ENCODE measurements around the gene MLYCD. TPM values are rescaled to one million over a fixed set of nuclear protein-coding genes. Genes with fewer than 3 reads are reported as not detected.

Gene MLYCD
- total RNA-seq, 4 donors from 2014 or later, result 10.8 to 20.2 (median 13.7) TPM

GRCh38 chr16:83966153-83966696, 67.3 kb downstream of the MLYCD start:
- Histone ChIP-seq H3K27me3 (peaks cover 16% of the 10 kb centered on the region), H3K9me3 (no peaks in the 10 kb centered on the region), H3K4me3 (no peak overlapping the region), H3K4me1 (no peaks in the 10 kb centered on the region), H3K36me3 (no peaks in the 10 kb centered on the region), H3K27ac (no peak overlapping the region)
- no peak for DNase-seq
- TF ChIP-seq CTCF (IDR thresholded peaks at IDR 0.05), result no peak
- no peak for TF ChIP-seq POLR2AphosphoS5 (IDR thresholded peaks at IDR 0.05)
- no peak for TF ChIP-seq EP300 (IDR thresholded peaks at IDR 0.05; ENCODE audit: low read depth)
- no peak for TF ChIP-seq POLR2A (IDR thresholded peaks at IDR 0.05)
- intact Hi-C loops (cut with DNase I; ENCODE audit: low total_unique reads), result no loop called here
- in situ Hi-C loops (cut with MboI; ENCODE audit: low pct_ligation_motif_present in 1 of 4, low pct_unique_long_range_greater_than_20kb in 1 of 4, low sequenced_read_pairs in 3 of 4), result loop anchor here in 3 of 4 donors (25.0 kb wide), 3 partner anchors 96 to 521 kb away; partner anchors contain the start of genes ADAD2 (in 1 of the 3) and TAF1C (in 1 of the 3)
- whole genome bisulfite sequencing, 2 donors (ENCODE audit: low coverage in 1 of 2), result 93% methylated on average over 13 of the region's 13 CpGs; no CpG with 5 or more reads in 1 of the 2 donors

GRCh38 chr16:83967091-83967490, 68.2 kb downstream of the MLYCD start:
- no peak for DNase-seq
- H3K4me3 ChIP-seq, result no peak overlapping the region
- no peaks in the 10 kb centered on the region for H3K36me3 ChIP-seq
- 57% methylated on average over 2 of the region's 2 CpGs; no CpG with 5 or more reads in 1 of the 2 donors for WGBS, 2 donors (ENCODE audit: low coverage in 1 of 2)
- no peaks in the 10 kb centered on the region for H3K9me3 ChIP-seq
- in situ Hi-C loops (cut with MboI; ENCODE audit: low pct_ligation_motif_present in 1 of 4, low pct_unique_long_range_greater_than_20kb in 1 of 4, low sequenced_read_pairs in 3 of 4) (loop anchor here in 3 of 4 donors (25.0 kb wide), 3 partner anchors 95 to 520 kb away; partner anchors contain the start of genes ADAD2 (in 1 of the 3) and TAF1C (in 1 of the 3)), intact Hi-C loops (cut with DNase I; ENCODE audit: low total_unique reads) (no loop called here)
- no peak for TF ChIP-seq EP300 (IDR thresholded peaks at IDR 0.05; ENCODE audit: low read depth)
- TF ChIP-seq POLR2AphosphoS5 (IDR thresholded peaks at IDR 0.05), result no peak
- TF ChIP-seq CTCF (IDR thresholded peaks at IDR 0.05), result no peak
- no peak for TF ChIP-seq POLR2A (IDR thresholded peaks at IDR 0.05)
- peaks cover 16% of the 10 kb centered on the region for H3K27me3 ChIP-seq
- no peaks in the 10 kb centered on the region for H3K4me1 ChIP-seq
- H3K27ac ChIP-seq, result no peak overlapping the region

- Histone ChIP-seq H3K27me3 (peaks cover 16% of the 10 kb centered on the region), H3K27ac (no peak within 1 kb of the TSS), H3K36me3 (no peaks in the 10 kb centered on the region), H3K9me3 (no peaks in the 10 kb centered on the region), H3K4me3 (peak within 1 kb of the TSS in 2 of 4 donors; percentile 29 to 47), H3K4me1 (no peaks in the 10 kb centered on the region)
- TF ChIP-seq EP300 (IDR thresholded peaks at IDR 0.05; ENCODE audit: low read depth), result no peak
- TF ChIP-seq CTCF (IDR thresholded peaks at IDR 0.05), result peak in 4 of 5 experiments; percentile 32 to 66 (median 49)
- in situ Hi-C loops (cut with MboI; ENCODE audit: low pct_ligation_motif_present in 1 of 4, low pct_unique_long_range_greater_than_20kb in 1 of 4, low sequenced_read_pairs in 3 of 4) (loop anchor here in 3 of 4 donors (25.0 kb wide), 3 partner anchors 94 to 519 kb away; partner anchors contain the start of genes ADAD2 (in 1 of the 3) and TAF1C (in 1 of the 3)), intact Hi-C loops (cut with DNase I; ENCODE audit: low total_unique reads) (no loop called here)
- DNase-seq, result no peak
- WGBS, 2 donors (ENCODE audit: low coverage in 1 of 2), result 14 to 62% methylated on average over 6 to 23 of the region's 35 CpGs
Observed at GRCh38 chr16:83967838-83968305, 69.0 kb downstream of the MLYCD start, which contains the start of gene NECAB2. Gene NECAB2, plus strand, starts transcription at chr16:83968244. Its CDS starts 405 bp downstream, at chr16:83968649.

GRCh38 chr16:83968306-83968851, 69.5 kb downstream of the MLYCD start:
- in situ Hi-C loops (cut with MboI; ENCODE audit: low pct_ligation_motif_present in 1 of 4, low pct_unique_long_range_greater_than_20kb in 1 of 4, low sequenced_read_pairs in 3 of 4) (loop anchor here in 3 of 4 donors (25.0 kb wide), 3 partner anchors 94 to 519 kb away; partner anchors contain the start of genes ADAD2 (in 1 of the 3) and TAF1C (in 1 of the 3)), intact Hi-C loops (cut with DNase I; ENCODE audit: low total_unique reads) (no loop called here)
- no peaks in the 10 kb centered on the region for H3K4me1 ChIP-seq
- 0% methylated on average over 1 of the region's 87 CpGs; no CpG with 5 or more reads in 1 of the 2 donors for WGBS, 2 donors (ENCODE audit: low coverage in 1 of 2)
- no peak for TF ChIP-seq EP300 (IDR thresholded peaks at IDR 0.05; ENCODE audit: low read depth)
- peak in 1 of 5 experiments; percentile 2 for TF ChIP-seq CTCF (IDR thresholded peaks at IDR 0.05)
- TF ChIP-seq POLR2AphosphoS5 (IDR thresholded peaks at IDR 0.05), result no peak
- TF ChIP-seq POLR2A (IDR thresholded peaks at IDR 0.05), result no peak
- no peak for DNase-seq
- peaks cover 16% of the 10 kb centered on the region for H3K27me3 ChIP-seq
- H3K36me3 ChIP-seq, result no peaks in the 10 kb centered on the region
- H3K27ac ChIP-seq, result no peak overlapping the region
- peak overlapping the region in 2 of 4 donors; percentile 29 to 47 for H3K4me3 ChIP-seq
- no peaks in the 10 kb centered on the region for H3K9me3 ChIP-seq
